HepG2 (cell line): ENCODE data around the gene C9orf85. TPM values are rescaled to one million over a fixed set of nuclear protein-coding genes. Genes with fewer than 3 reads are reported as not detected.

Experiments used
- ATAC-seq: fragments of 200-7000 bp; cut with Tn5 transposase; 3 replicates; pipeline ENCODE4 v1.9.1; 2020; ENCODE audit warnings: mild to moderate bottlenecking, moderate library complexity
- BruUV-seq: library from RNA; stranded (reverse); fragments of 400-500 nt; replicated peaks from 2 replicates; lab custom pipeline; 2021; lab: Mats Ljungman, UMichigan
- CTCF ChIA-PET: fragments of 300-600 bp; formaldehyde crosslinking; extraction: SDS; loops from one replicate; lab custom pipeline; 2021; ENCODE audit warnings: low total read pairs, inconsistent platforms, low intra/inter-chr PET ratio; lab: Yijun Ruan, JAX
- POLR2A ChIA-PET: fragments of 350-600 bp; sonication (Branson Sonifier 250); formaldehyde crosslinking; loops from one replicate; lab custom pipeline; 2020; ENCODE audit warnings: antibody characterized with exemption, inconsistent platforms; lab: Yijun Ruan, JAX
- DNase-seq: peaks from one replicate; pipeline ENCODE4 v3.0.0-alpha.2; 2015; ENCODE audit warnings: low spot score
- FAIRE-seq: peaks from 3 replicates; lab custom pipeline; 2011; peaks lifted over from hg19 to GRCh38; lab: Jason Lieb, UNC
- H2AFZ ChIP-seq: one replicate; pipeline ENCODE4 v1.6.1; 2011; ENCODE audit warnings: low read length, inconsistent platforms
- H3K27ac ChIP-seq: fragments of 300-600 bp; 3 replicates; pipeline ENCODE4 v1.8.0; 2011; ENCODE audit warnings: mixed run types, mild to moderate bottlenecking, mixed read lengths, low read length, inconsistent platforms; ENCODE audit not compliant: insufficient read depth; ENCODE audit errors: extremely low read length
- H3K27me3 ChIP-seq, 2 experiments: fragments of 200-600 bp in 1 of 2; 2 replicates in 1 of 2; 3 replicates in 1 of 2; pipeline versions ENCODE4 v1.6.0 to v1.8.0; 2011; ENCODE audit warnings: low read length in 2 of 2, mild to moderate bottlenecking in 2 of 2, moderate library complexity in 2 of 2, inconsistent platforms in 1 of 2; ENCODE audit not compliant: insufficient read depth in 2 of 2, control insufficient read depth in 1 of 2
- H3K36me3 ChIP-seq, 2 experiments: fragments of 200-600 bp in 1 of 2; replicated peaks in 1 of 2; 2 replicates in 1 of 2; 3 replicates in 1 of 2; pipeline versions ENCODE4 v1.5.1 to v1.8.0; 2011; ENCODE audit warnings: low read length in 2 of 2, inconsistent platforms in 1 of 2; ENCODE audit not compliant: insufficient read depth in 2 of 2, control insufficient read depth in 1 of 2
- H3K4me1 ChIP-seq: 2 replicates; pipeline ENCODE4 v1.5.1; 2012; ENCODE audit warnings: low read length, inconsistent platforms; ENCODE audit not compliant: insufficient read depth
- H3K4me2 ChIP-seq: 2 replicates; pipeline ENCODE4 v1.6.0; 2011; ENCODE audit warnings: low read depth, low read length, inconsistent platforms
- H3K4me3 ChIP-seq, 3 experiments: fragments of 200-600 bp in 1 of 3; sonication (generic), shearing (Covaris generic) in 1 of 3; replicated peaks in 1 of 3; 2 replicates each; pipeline ENCODE4 v1.5.1; 2011 to 2016; ENCODE audit warnings: low read length in 3 of 3, inconsistent platforms in 2 of 3, low read depth in 2 of 3, mild to moderate bottlenecking in 2 of 3, control low read depth in 1 of 3, mixed read lengths in 1 of 3; ENCODE audit not compliant: insufficient read depth in 1 of 3
- H3K79me2 ChIP-seq: one replicate; pipeline ENCODE4 v1.6.1; 2011; ENCODE audit warnings: low read length, inconsistent platforms; ENCODE audit not compliant: insufficient read depth
- H3K9ac ChIP-seq: 2 replicates; pipeline ENCODE4 v1.6.0; 2011; ENCODE audit warnings: mild to moderate bottlenecking, low read depth, low read length, inconsistent platforms; ENCODE audit not compliant: insufficient read depth
- H3K9me3 ChIP-seq: 2 replicates; pipeline ENCODE4 v1.5.1; 2012; ENCODE audit warnings: mild to moderate bottlenecking, low read length
- H4K20me1 ChIP-seq: 2 replicates; pipeline ENCODE4 v1.6.0; 2011; ENCODE audit warnings: inconsistent platforms, mild to moderate bottlenecking, low read length, moderate library complexity; ENCODE audit not compliant: insufficient read depth
- CCAR2 ChIP-seq: fragments of 200-400 bp; formaldehyde crosslinking; optimal IDR thresholded peaks from 2 replicates; pipeline ENCODE3; 2018; ENCODE audit warnings: low read depth, mild to moderate bottlenecking, low read length, moderate library complexity
- ELF4 ChIP-seq: sonication (generic); formaldehyde crosslinking; IDR thresholded peaks from 2 replicates; pipeline ENCODE4 v1.5.0; 2020; ENCODE audit warnings: missing genetic modification reagents, mild to moderate bottlenecking, moderate library complexity, borderline replicate concordance
- NFIB ChIP-seq: sonication (generic); formaldehyde crosslinking; IDR thresholded peaks from 2 replicates; pipeline ENCODE4 v1.9.0; 2021; ENCODE audit warnings: missing genetic modification reagents, mild to moderate bottlenecking, borderline replicate concordance
- NR2F6 ChIP-seq, 2 experiments: IDR thresholded peaks; 2 replicates each; pipeline ENCODE4 v1.6.1; 2016; ENCODE audit warnings: antibody characterized with exemption in 1 of 2, mild to moderate bottlenecking in 1 of 2
- RARG ChIP-seq: sonication (generic); formaldehyde crosslinking; IDR thresholded peaks from 2 replicates; pipeline ENCODE4 v1.4.0; 2020; ENCODE audit warnings: low read depth, mild to moderate bottlenecking, missing genetic modification reagents
- YEATS2 ChIP-seq: sonication (generic); formaldehyde crosslinking; IDR thresholded peaks from 2 replicates; pipeline ENCODE4 v1.4.0; 2020; ENCODE audit warnings: missing genetic modification reagents, borderline replicate concordance
- ZFY ChIP-seq: sonication (generic); formaldehyde crosslinking; IDR thresholded peaks from 2 replicates; pipeline ENCODE4 v1.4.0; 2020; ENCODE audit warnings: missing genetic modification reagents
- ZNF549 ChIP-seq: sonication (generic); formaldehyde crosslinking; IDR thresholded peaks from 2 replicates; pipeline ENCODE4 v1.5.0; 2020; ENCODE audit warnings: missing genetic modification reagents
- ZNF660 ChIP-seq: sonication (generic); formaldehyde crosslinking; IDR thresholded peaks from 2 replicates; pipeline ENCODE4 v1.5.1; 2020; ENCODE audit warnings: mild to moderate bottlenecking, low read depth, missing genetic modification reagents, borderline replicate concordance
- ZNF75D ChIP-seq: sonication (generic); formaldehyde crosslinking; IDR thresholded peaks from 2 replicates; pipeline ENCODE4 v1.8.1; 2023; ENCODE audit warnings: missing genetic modification reagents, mild to moderate bottlenecking, borderline replicate concordance
- in situ Hi-C: cut with HindIII; loops from 2 replicates; pipeline ENCODE4 v1.10.0; 2017; ENCODE audit warnings: low pct_unique_long_range_greater_than_20kb; ENCODE audit not compliant: extremely low pct_ligation_motif_present
- intact Hi-C: fragments of 100-400 bp; cut with micrococcal nuclease; formaldehyde crosslinking; loops from one replicate; pipeline ENCODE4 v1.10.0; 2022; ENCODE audit not compliant: unreplicated experiment
- polyA plus RNA-seq, 8 experiments: library from polyadenylated mRNA; depleted of rRNA in 3 of 8; stranded (reverse) in 7 of 8; unstranded in 1 of 8; fragments of >200 nt; fragmentation: Illumina TruSeq in 4 of 8; extraction: Trizol in 4 of 8; gene quantifications; 2 replicates each; pipeline versions ENCODE4 v1.2.1 to v1.2.3, GENCODE V29; 2011 to 2016; ENCODE audit warnings: low read depth in 4 of 8, missing spikeins in 1 of 8, mixed read lengths in 1 of 8; ENCODE audit not compliant: insufficient read depth in 1 of 8
- total RNA-seq, 5 experiments: library from RNA; depleted of rRNA; stranded (reverse); fragments of >200 nt; fragmentation: Illumina TruSeq; extraction: Trizol; gene quantifications; 2 replicates each; pipeline ENCODE4 v1.2.3, GENCODE V29; 2016; ENCODE audit warnings: low read depth in 1 of 5
- TF ChIP-seq, protein P1 (sequence below): sonication (generic); formaldehyde crosslinking; IDR thresholded peaks from 2 replicates; pipeline ENCODE4 v1.4.0; 2020; ENCODE audit warnings: missing genetic modification reagents, borderline replicate concordance
- TF ChIP-seq, protein P2 (sequence below): IDR thresholded peaks from 2 replicates; pipeline ENCODE4 v1.6.1; 2016
- TF ChIP-seq, protein P3 (sequence below): sonication (generic); formaldehyde crosslinking; IDR thresholded peaks from 2 replicates; pipeline ENCODE4 v1.4.0; 2020; ENCODE audit warnings: missing genetic modification reagents

Gene C9orf85
- total and polyA plus RNA-seq, 2 of the 13 experiments (the other 11 are each of a cell fraction or from before 2014, with no cell fraction given): 9.9 to 13.9 TPM

GRCh38 chr9:71895955-71896354 lies 15.5 kb upstream of the C9orf85 start:
- intact Hi-C loops (no loop called here), in situ Hi-C loops (no loop called here)
- Histone ChIP-seq H3K9ac (no peak overlapping the region), H3K4me3 (no peak overlapping the region), H3K4me1 (peaks cover 17% of the 10 kb centered on the region), H4K20me1 (peaks cover 3% of the 10 kb centered on the region; the same call in 1 of the 2 replicates), H3K27me3 (no peaks in the 10 kb centered on the region), H3K9me3 (no peaks in the 10 kb centered on the region), H3K4me2 (no peak overlapping the region), H3K36me3 (peaks cover 0 to 2% of the 10 kb centered on the region in 2 experiments; a peak in 1 of 5 replicates), H3K27ac (no peak overlapping the region), H3K79me2 (peaks cover 86% of the 10 kb centered on the region), H2AFZ (no peak overlapping the region)
- ChIA-PET CTCF (no interaction called here), POLR2A (interaction anchor here (1.1 kb wide), 1 partner anchor 15 kb away, joined by 5 read pairs; the partner anchor contains the start of genes ABHD17B and C9orf85)
- TF ChIP-seq RARG (CRISPR knock-in tag) (no peak), NFIB (no peak), NR2F6 (IDR thresholded peaks at IDR 0.05) (no peak), NR2F6 (CRISPR knock-in tag; IDR thresholded peaks at IDR 0.05) (no peak), YEATS2 (CRISPR knock-in tag) (no peak), ZFY (CRISPR knock-in tag) (no peak), ZNF660 (CRISPR knock-in tag) (no peak), ELF4 (no peak), CCAR2 (no peak), ZNF549 (CRISPR knock-in tag) (no peak), ZNF75D (CRISPR knock-in tag) (no peak)
- TF ChIP-seq, protein P1, sequence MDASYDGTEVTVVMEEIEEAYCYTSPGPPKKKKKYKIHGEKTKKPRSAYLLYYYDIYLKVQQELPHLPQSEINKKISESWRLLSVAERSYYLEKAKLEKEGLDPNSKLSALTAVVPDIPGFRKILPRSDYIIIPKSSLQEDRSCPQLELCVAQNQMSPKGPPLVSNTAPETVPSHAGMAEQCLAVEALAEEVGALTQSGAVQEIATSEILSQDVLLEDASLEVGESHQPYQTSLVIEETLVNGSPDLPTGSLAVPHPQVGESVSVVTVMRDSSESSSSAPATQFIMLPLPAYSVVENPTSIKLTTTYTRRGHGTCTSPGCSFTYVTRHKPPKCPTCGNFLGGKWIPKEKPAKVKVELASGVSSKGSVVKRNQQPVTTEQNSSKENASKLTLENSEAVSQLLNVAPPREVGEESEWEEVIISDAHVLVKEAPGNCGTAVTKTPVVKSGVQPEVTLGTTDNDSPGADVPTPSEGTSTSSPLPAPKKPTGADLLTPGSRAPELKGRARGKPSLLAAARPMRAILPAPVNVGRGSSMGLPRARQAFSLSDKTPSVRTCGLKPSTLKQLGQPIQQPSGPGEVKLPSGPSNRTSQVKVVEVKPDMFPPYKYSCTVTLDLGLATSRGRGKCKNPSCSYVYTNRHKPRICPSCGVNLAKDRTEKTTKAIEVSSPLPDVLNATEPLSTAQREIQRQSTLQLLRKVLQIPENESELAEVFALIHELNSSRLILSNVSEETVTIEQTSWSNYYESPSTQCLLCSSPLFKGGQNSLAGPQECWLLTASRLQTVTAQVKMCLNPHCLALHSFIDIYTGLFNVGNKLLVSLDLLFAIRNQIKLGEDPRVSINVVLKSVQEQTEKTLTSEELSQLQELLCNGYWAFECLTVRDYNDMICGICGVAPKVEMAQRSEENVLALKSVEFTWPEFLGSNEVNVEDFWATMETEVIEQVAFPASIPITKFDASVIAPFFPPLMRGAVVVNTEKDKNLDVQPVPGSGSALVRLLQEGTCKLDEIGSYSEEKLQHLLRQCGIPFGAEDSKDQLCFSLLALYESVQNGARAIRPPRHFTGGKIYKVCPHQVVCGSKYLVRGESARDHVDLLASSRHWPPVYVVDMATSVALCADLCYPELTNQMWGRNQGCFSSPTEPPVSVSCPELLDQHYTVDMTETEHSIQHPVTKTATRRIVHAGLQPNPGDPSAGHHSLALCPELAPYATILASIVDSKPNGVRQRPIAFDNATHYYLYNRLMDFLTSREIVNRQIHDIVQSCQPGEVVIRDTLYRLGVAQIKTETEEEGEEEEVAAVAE (CRISPR knock-in tag): no peak
- TF ChIP-seq, protein P2, sequence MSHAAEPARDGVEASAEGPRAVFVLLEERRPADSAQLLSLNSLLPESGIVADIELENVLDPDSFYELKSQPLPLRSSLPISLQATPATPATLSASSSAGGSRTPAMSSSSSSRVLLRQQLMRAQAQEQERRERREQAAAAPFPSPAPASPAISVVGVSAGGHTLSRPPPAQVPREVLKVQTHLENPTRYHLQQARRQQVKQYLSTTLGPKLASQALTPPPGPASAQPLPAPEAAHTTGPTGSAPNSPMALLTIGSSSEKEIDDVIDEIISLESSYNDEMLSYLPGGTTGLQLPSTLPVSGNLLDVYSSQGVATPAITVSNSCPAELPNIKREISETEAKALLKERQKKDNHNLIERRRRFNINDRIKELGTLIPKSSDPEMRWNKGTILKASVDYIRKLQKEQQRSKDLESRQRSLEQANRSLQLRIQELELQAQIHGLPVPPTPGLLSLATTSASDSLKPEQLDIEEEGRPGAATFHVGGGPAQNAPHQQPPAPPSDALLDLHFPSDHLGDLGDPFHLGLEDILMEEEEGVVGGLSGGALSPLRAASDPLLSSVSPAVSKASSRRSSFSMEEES (CRISPR knock-in tag): no peak
- TF ChIP-seq, protein P3, sequence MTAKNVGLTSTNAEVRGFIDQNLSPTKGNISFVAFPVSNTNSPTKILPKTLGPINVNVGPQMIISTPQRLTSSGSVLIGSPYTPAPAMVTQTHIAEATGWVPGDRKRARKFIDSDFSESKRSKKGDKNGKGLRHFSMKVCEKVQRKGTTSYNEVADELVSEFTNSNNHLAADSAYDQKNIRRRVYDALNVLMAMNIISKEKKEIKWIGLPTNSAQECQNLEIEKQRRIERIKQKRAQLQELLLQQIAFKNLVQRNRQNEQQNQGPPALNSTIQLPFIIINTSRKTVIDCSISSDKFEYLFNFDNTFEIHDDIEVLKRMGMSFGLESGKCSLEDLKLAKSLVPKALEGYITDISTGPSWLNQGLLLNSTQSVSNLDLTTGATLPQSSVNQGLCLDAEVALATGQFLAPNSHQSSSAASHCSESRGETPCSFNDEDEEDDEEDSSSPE (CRISPR knock-in tag): no peak
- no peak for DNase-seq
- ATAC-seq: no peak
- no TSS peak for BruUV-seq
- FAIRE-seq: no peak
